Measurements from ENCODE around the gene KRT77.
"Not testable (repeated sequence)": the region's sequence is repeated elsewhere in the genome, so short reads cannot be mapped to it uniquely, and the experiment has no call there.

DNA sequence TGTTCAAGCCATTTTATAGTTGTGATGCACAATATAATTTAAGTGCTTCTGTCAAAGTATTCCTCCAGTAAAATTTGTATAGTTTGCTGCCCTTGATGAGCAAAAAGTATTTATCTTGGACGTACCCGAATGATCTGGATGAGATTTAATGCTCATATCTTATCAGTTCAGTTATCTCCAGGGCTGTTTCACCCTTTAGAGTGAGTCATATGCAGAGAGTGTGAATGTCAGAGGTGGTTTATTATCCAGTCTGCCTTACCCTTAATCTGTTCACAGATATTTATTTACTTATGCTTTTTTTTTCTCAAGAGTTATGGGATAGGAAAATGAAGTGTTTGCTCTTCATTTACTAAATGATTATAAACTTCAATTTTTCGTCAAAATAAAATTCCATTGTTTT is 47.2 kb upstream of the KRT77 start:
- not testable (repeated sequence) for TF ChIP-seq CTCF (IDR thresholded peaks at IDR 0.05; ENCODE audit: low read depth, low read length); EZH2phosphoT487 (IDR thresholded peaks at IDR 0.05; ENCODE audit: low read depth)

All from OCI-LY3 (cell line).